HG03139 (cell line): Measurements from ENCODE around the gene CANX.
"Not testable (repeated sequence)": the region's sequence is repeated elsewhere in the genome, so short reads cannot be mapped to it uniquely, and the experiment has no call there.

Experiments
- ATAC-seq: cut with Tn5 transposase; IDR thresholded peaks from one replicate; pipeline ENCODE4 v1.9.1; 2021; ENCODE audit not compliant: unreplicated experiment

CANX gene, protein sequence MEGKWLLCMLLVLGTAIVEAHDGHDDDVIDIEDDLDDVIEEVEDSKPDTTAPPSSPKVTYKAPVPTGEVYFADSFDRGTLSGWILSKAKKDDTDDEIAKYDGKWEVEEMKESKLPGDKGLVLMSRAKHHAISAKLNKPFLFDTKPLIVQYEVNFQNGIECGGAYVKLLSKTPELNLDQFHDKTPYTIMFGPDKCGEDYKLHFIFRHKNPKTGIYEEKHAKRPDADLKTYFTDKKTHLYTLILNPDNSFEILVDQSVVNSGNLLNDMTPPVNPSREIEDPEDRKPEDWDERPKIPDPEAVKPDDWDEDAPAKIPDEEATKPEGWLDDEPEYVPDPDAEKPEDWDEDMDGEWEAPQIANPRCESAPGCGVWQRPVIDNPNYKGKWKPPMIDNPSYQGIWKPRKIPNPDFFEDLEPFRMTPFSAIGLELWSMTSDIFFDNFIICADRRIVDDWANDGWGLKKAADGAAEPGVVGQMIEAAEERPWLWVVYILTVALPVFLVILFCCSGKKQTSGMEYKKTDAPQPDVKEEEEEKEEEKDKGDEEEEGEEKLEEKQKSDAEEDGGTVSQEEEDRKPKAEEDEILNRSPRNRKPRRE

DNA sequence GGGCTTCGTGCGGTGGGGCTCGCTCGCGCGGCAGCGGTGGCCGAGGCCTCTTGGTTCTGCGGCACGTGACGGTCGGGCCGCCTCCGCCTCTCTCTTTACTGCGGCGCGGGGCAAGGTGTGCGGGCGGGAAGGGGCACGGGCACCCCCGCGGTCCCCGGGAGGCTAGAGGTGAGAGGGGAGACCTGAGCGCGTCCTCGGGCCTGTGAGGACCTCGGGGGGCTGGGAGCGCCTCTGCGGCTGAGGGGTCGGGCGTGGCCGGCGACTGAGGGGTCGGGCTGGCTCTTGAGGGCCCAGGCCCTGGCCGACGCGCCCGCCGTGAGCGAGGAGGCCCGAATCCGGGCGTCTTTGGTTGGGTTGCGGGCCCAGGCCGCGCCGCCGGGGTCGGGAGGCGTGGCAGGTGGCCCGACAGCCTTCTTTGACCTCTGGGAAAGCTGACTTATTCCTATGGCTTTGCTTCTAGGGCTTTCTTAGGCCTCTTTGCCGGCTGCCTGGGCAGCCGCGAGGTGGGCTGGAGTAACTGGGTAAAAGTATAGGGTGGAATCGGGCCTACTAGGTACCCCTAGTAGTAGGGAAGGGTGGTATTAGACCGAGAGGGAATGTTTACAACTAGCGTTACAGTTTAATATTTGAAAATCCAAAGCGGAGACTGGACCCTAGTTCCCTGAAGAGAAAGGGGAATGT lies at the start of gene CANX:
Gene CANX, plus strand, starts transcription at position 33 of the 681 bp plus-strand sequence. CDS start 6,715 bp downstream, outside the sequence.
- ATAC-seq: no peak

DNA sequence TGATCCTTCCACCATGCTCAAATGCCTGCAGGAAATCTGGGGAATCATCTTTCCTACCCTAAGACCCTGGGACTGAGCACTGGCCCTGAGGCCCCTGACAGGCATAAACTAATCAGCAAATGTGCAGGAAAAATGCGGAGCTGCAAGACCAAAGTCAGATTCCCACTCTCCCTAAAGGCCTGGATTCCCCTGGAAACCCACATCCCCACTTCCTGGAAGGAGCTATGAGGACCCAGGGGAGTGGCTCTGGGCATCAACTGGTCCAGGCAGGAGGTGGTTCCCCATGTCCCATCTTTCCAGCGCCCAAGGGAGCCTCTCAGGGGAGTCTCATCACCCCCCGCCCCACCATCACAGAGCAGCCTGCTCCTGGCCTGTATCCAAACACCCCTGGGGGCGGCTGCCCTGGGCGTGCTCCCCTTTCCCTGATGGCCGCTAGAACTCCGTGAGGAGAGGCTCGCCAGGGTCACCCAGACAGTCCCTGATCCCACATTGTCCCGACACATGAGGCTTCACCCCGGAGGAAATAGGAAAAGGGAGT lies 49.5 kb upstream of the CANX start:
- ATAC-seq: not testable (repeated sequence)

DNA sequence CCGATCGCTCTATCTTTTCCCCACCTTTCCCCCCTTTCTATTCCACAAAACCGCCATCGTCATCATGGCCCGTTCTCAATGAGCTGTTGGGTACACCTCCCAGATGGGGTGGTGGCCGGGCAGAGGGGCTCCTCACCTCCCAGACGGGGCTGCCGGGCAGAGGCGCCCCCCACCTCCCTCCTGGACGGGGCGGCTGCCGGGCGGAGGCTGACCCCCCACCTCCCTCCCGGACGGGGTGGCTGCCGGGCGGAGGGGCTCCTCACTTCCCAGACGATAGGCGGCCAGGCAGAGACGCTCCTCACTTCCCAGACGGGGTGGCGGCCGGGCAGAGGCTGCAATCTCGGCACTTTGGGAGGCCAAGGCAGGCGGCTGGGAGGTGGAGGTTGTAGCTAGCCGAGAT lies 48.5 kb upstream of the CANX start:
- ATAC-seq: not testable (repeated sequence)

DNA sequence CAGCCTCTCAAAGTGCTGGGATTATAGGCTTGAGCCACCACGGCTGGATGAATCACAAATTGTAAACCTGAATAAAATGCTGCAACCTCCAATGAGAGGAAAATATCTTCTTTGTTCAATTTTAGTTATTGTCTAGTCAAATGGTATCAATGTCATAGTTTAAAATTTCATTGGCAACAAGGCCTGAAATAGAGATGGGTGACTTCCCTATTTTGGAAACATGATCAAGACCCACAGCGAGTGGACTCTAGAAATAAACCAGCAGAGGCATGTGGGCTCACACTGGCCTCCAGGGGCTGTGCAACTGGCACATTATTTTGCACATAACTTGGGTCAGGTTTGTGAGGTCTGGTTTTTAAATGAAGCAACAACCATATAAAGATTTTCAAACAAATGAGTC lies 45.6 kb upstream of the CANX start:
- not testable (repeated sequence) for ATAC-seq

DNA sequence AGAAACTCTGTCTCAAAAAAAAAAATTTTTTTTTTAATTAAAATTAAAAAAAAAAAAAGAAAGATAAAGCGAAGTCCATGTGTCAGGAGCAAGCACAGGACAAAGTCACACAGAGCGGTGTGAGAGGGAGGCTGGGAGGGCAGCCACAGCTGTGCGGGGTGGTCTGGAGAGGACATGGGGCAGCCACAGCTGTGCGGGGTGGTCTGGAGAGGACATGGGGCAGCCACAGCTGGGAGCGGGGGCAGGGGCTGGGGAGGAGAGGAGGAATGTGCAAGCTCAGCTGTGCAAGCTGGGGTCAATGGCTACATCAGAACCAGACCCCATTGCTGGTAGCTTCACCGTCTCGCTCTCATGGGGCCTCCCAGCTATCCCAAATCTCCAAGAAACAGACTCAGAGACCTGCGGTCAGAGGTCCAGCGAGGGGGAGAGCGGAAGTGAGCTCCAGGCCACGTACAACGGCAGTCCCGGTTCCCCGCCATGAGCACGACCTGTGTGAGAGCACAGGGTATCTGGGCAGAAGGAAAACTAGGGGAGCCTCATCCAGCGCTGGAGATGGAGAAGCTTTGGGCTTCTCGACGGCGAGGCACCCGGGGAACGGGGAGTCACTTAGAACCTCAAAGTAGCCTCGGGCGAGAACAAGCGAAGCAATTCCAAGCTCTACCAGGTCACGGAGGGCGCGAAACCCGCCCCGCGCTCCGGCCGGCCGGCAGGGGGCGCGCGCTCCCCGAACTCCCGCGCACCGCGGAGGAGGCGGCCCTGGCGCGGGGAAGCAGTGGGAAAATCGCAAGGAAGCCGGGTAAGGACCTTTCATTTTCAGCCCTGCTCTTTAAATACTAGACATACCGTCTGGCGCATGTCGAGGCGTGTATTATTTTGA lies 41.2 kb upstream of the CANX start:
- ATAC-seq: peak; percentile 81

DNA sequence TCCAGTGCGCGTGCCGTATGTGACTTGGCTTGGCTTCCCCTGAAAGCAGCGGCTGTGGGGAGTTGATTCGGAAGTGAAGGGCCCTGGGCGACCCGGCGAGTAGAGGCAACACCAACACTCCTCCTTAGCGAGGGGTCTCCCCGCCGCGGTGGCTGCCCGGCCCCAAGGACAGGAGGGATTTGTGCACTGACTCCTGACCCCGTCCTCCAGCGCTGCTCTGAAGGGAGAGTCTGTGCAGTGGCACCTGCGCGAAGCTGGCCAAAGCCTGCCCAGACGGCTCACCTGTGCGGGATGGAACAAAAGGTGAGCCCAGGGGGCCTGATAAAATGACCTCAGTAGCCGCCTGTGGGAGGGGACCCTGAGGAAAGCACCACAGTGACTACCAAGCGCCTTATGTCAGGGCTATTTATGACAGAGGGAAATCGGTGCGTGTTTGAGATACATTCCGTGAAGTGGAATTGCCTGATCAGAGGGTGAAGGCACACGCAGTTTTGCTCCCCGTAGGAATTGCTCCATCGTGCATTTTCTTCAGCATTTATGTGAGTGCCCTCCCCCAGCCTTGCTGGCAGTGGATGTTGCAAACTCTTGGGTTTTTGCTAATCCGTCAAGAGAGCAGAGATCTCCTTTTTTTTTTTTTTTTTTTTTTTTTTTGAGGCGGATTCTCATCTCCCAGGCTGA lies 40.4 kb upstream of the CANX start:
- peak; percentile 52 for ATAC-seq

DNA sequence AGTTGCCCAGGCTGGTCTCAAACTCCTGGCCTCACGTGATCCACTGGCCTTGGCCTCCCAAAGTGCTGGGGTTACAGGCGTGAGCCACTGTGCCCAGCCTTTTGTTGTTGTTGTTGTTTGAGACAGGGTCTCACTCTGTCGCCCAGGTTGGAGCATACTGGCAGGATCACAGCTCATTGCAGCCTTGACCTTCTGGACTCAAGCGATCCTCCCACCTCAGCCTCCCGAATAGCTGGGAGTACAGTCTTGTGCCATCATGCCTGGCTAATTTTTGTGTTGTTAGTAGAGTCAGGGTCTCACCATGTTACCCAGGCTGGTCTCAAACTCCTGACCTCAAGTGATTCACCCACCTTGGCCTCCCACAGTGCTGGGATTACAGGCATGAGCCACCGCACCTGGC lies 37.1 kb upstream of the CANX start:
- not testable (repeated sequence) for ATAC-seq

DNA sequence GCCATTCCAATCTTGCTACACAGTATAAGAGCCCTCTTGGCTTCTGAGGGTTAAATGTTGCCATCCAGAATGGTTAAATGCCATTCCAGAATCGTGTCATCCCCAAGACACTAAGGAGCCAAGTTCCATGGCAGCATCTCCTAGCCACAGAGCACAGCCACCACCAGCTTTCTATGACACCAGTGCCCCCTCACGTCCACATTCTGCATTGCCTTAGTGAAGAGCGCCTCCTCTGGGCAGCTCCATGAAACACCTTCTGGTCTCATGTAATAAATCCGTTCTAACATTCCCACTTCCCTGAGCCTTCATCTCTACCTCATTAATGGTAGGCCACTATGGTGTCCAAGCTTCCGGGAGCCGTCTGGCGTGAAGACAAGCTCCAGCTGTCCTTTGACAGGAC lies 30.4 kb upstream of the CANX start:
- no peak for ATAC-seq

DNA sequence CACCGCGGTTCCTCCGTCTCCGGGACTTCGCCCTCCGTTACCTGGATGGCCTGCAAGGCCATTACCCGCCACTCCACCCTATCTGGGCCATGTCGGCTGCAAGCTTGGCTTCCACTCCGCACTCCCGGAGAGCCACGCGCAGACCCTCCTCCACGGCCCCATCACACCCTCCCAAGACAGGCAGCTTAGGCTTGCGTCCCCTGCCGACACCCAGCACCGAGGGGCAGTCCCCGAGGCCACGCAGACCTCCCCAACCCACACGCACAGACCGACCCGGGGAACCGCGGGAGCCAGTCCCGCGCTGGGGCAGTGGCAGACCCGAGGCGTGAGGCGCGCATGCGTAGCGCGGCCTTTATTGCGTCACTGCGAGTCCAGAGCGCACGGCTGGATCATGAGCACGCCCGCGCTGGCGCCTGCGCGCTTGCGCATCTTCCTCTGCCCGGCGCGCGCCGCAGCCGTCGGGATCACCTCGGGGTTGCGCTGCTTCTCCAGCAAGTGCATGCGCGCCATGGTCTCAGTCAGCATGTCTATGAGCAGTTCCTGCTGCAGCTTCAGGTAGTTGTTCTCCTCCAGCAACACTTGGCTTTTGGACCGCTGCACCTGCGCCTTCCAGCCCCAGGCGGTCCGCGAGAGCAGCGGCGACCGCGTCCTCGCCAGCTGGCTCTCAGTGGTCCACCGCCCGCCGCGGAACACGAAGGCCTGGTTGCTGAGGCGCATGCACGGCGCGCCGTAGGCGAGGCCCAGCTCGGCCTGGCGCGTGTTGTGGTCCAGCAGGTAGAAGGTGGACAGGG lies 20.3 kb upstream of the CANX start:
- ATAC-seq: peak; percentile 83

DNA sequence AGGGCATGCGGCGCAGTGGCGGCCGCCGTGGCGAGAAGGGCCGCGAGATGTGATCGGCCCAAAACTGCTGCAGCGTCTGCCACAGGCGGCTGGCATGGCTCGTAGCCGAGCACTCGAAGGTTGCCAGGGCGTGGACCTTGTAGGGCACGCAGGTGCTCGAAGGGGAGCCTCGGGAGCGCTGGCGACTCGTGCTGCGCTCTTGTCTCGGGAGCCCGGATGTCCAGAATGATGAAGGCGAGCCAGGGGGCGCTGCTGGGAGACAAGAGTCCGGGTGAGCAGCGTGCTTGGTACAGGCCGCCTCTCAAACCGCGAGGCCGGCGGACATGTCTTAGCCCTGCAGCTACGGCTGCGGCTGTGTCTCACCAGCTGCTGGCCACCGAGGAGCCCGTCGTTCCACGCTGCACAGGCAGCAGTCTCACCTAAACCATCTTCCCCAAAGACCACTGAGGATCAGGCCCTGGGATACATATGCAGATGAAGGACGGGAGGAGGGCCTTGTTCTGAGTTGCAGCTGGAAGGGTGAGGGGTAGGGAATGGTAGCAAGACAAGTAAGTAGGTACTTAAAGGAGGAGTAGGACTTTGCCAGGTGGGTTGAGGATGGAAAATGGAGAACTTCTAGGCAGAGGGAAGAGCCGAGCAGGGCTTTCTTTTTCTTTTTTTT lies 19.6 kb upstream of the CANX start:
- ATAC-seq: peak; percentile 26

DNA sequence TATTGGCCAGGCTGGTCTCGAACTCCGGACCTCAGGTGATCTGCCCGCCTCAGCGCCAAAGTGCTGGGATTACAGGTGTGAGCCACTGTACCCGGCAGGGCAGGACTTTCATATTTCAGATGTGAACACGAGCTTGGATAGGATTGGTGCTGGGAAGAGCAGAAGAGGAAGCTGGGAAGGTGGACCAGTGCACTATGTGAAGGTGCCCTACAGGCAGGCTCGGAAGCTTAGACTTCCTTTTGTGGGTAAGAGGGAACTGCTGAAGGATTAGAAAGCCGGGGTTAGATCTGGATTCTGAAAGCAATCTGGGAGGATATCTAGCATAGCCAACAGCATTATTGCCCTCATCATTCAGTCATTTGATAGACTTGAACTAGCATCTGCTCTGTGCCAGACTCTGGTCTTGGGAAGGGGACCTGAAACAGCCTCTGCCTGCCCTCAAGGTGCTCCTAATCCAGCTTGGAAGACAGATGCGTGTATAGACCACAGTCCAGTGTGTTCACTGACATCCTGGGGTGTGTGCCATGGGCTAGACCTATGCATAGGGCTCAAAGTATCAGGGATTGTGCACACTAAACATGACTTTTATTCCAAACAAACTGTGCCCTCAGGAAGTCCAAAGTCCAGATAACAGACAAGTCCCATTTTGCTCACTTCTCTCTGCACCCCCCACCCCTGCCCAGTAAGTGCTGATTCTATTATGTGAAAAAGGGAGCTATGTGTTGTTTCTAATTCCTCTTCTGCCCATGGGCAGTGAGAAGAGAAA lies 18.6 kb upstream of the CANX start:
- ATAC-seq: no peak

DNA sequence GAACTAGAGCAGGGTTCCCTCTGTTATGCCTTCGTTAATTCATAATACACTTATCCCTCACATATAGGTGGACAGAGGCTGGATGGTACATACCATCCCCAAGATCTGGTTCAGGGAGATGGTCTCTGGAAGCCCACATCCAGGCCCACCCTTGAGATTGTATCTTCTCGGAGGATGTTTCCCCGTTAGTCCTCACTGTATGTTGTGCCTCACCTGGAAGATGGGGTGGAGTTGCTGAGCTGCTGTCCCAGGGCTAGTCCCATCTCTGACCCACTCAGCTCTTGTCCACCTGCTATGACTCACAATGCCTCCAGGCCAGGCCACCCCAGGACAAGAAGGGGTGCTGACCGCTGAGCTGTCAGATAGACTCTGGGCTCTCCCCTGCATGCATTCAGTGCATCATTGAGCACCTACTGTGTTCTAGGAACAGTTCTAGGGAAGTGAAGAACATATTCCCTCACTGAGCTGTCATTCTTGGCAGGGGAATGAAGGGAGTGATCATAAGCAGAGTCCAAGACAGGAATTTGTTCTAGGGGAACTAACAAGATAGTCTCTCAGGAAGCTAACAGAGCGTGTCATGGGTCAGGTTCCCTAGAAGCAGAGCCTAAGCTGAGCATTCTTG lies 17.9 kb upstream of the CANX start, which contains the start of gene CBY3:
Gene CBY3, minus strand, starts transcription at position 255 of the 622 bp plus-strand sequence. Its CDS starts 116 bp downstream, at position 139.
- no peak for ATAC-seq

DNA sequence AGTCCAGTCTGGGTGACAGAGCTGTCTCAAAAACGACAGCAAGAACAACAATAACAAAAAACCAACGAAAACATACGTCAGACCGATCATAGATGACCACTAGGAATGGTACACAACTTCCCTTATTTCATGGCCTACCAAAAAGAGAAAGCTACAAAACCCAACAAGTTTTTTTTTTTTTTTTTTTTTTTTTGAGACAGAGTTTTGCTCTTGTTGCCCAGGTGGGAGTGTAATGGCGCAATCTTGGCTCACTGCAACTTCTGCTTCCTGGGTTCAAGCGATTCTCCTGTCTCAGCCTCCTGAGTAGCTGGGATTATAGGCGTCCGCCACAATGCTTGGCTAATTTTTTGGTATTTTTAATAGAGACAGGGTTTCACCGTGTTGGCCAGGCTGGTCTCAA lies 9.6 kb upstream of the CANX start:
- not testable (repeated sequence) for ATAC-seq

DNA sequence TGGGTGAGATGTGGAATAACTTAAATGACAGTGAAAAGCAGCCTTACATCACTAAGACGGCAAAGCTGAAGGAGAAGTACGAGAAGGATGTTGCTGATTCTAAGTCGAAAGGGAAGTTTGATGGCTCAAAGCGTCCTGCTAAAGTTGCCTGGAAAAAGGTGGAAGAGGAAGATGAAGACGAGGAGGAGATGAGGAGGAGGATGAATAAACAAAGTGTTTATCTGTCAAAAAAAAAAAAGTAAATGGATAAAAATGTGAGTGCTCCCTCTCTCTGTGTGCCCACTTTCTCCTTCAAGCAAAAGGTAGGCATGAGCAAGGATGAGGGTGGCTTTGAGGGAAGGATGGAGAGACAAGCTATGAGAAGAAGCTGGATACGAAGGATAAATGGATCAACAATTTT lies 4.2 kb upstream of the CANX start:
- no peak for ATAC-seq

DNA sequence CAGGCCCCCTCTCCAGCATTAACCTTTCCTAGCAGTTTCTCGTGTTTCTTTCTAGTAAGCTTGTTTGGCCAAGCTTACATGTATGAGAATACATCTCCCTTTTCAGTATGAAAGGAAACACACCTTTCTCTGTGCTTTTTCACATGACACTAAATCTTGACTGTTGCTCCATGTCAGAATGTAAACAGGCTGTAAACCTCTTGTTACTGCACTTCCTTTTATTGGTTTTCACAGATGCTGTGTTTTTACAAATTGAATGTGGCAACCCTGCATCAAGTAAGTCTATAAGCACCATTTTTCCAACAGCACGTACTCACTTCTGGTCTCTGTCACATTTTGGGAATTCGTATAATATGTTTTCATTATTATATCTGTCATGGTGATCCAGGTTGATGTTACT lies 2.2 kb upstream of the CANX start:
- no peak for ATAC-seq

DNA sequence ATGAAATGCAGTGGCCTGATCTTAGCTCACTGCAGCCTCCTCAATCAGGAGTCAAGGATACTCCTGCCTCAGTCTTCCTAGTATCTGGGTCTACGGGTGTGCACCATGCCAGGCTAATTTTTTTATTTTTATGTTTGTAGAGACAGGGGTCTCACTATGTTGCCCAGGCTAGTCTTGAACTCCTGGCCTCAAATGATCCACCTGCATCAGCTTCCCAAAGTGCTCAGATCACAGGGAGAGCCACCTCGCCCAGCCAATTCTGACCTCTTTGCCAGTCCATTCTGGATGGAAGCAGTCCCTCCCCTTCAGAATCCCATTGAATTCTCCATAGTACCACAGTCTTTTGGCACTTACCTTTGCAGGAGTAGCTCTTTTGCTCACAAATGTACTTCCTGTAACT lies 1.7 kb upstream of the CANX start:
- no peak for ATAC-seq

DNA sequence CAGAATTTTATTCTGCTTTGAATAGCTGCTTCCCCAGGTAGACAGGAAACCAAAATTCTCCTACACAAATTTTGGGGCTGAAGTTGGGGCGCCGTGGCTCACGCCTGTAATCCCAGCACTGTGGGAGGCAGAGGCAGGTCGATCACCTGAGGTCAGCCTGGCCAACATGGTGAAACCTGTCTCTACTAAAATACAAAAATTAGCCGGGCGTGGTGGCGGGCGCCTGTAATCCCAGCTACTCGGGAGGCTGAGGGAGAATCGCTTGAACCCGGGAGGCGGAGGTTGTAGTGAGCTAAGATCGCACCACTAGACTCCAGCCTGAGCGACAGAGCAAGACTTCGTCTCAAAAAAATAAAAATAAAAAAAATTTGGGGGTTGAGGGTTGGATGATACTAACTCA lies 1.2 kb upstream of the CANX start:
- ATAC-seq: not testable (repeated sequence)
